GM18502 (cell line): ENCODE data around the gene SIX3.

Experiments
- ATAC-seq: cut with Tn5 transposase; IDR thresholded peaks from one replicate; pipeline ENCODE4 v1.9.1; 2021; ENCODE audit warnings: mild to moderate bottlenecking; ENCODE audit not compliant: unreplicated experiment, poor library complexity

The SIX3 gene

GRCh38 chr2:44954889-44955592 lies 13.5 kb downstream of the SIX3 start:
- ATAC-seq, result no peak

GRCh38 chr2:44955593-44956392 lies 14.3 kb downstream of the SIX3 start:
- ATAC-seq, result peak; percentile 57

- ATAC-seq, result no peak
Measured at GRCh38 chr2:44956843-44957242, 15.3 kb downstream of the SIX3 start.

- ATAC-seq, result no peak
Measured at GRCh38 chr2:44957656-44958327, 16.3 kb downstream of the SIX3 start.

- ATAC-seq, result no peak
Measured at GRCh38 chr2:44959855-44960254, 18.4 kb downstream of the SIX3 start.

GRCh38 chr2:44960871-44961270 lies 19.4 kb downstream of the SIX3 start:
- ATAC-seq, result no peak

GRCh38 chr2:44962176-44962695 lies 20.7 kb downstream of the SIX3 start:
- ATAC-seq, result no peak

- ATAC-seq, result no peak
Measured at GRCh38 chr2:44964752-44965236, 23.3 kb downstream of the SIX3 start.

GRCh38 chr2:44965684-44966083 lies 24.2 kb downstream of the SIX3 start:
- no peak for ATAC-seq

- no peak for ATAC-seq
Measured at GRCh38 chr2:44967056-44967455, 25.6 kb downstream of the SIX3 start.

- no peak for ATAC-seq
Measured at GRCh38 chr2:44967727-44968432, 26.4 kb downstream of the SIX3 start.

GRCh38 chr2:44969936-44970335 lies 28.4 kb downstream of the SIX3 start:
- ATAC-seq, result no peak

- ATAC-seq, result no peak
Measured at GRCh38 chr2:44970846-44971450, 29.4 kb downstream of the SIX3 start.

GRCh38 chr2:44972771-44973535 lies 31.5 kb downstream of the SIX3 start:
- ATAC-seq, result no peak

GRCh38 chr2:44974064-44974715 lies 32.7 kb downstream of the SIX3 start:
- no peak for ATAC-seq

GRCh38 chr2:44975571-44976450 lies 34.3 kb downstream of the SIX3 start:
- no peak for ATAC-seq

- ATAC-seq, result no peak
Measured at GRCh38 chr2:44979581-44979980, 38.1 kb downstream of the SIX3 start.
